NCI-H2196 (cell line): ENCODE results near the gene MAPKAPK5.
"Not testable (repeated sequence)": the region's sequence is repeated elsewhere in the genome, so short reads cannot be mapped to it uniquely, and the experiment has no call there.

Experiments used
- DNase-seq: peaks from one replicate; lab custom pipeline; 2025; ENCODE audit not compliant: unreplicated experiment; lab: John Stamatoyannopoulos, UW

Gene MAPKAPK5

DNA sequence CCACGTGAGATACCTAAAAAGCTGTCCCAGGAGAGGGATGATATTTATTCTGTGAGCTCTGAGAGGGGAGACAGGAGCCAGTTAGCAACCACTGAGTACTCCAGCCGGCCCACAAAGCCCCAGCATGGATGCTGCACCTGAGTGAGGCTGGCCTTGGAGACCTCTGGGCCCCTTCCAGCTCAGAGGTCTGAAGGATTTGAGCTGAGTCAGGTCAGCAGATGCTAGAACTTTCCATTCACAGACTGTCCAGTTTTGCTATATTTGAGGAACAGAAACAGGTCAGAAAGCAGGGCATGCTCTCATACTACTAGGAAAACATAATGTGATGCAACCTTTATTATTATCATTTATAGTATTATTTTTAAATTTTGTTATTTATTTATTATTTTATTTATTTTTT lies 15.0 kb upstream of the MAPKAPK5 start:
- DNase-seq: no peak

DNA sequence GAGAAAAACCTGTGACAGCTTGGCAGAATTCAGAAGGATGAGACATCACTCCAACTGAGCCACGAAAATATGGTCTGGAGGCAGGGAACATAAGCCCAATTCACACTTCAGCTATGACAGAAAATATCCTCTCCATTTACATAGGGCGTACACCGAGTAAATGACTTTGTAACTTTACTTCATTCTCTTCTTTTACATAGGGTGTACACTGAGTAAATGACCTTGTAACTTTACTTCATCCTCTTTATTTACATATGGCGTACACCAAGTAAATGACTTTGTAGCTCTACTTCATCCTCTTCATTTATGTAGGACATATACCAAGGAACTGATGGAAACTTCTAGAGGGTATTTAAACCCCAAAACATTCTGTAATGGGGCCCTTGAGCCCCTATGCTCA lies 14.1 kb upstream of the MAPKAPK5 start:
- no peak for DNase-seq

- DNase-seq: no peak
Observed at GRCh38 chr12:111828338-111828979, 13.6 kb upstream of the MAPKAPK5 start.

- DNase-seq: not testable (repeated sequence)
Observed at GRCh38 chr12:111829635-111830034, 12.4 kb upstream of the MAPKAPK5 start.

DNA sequence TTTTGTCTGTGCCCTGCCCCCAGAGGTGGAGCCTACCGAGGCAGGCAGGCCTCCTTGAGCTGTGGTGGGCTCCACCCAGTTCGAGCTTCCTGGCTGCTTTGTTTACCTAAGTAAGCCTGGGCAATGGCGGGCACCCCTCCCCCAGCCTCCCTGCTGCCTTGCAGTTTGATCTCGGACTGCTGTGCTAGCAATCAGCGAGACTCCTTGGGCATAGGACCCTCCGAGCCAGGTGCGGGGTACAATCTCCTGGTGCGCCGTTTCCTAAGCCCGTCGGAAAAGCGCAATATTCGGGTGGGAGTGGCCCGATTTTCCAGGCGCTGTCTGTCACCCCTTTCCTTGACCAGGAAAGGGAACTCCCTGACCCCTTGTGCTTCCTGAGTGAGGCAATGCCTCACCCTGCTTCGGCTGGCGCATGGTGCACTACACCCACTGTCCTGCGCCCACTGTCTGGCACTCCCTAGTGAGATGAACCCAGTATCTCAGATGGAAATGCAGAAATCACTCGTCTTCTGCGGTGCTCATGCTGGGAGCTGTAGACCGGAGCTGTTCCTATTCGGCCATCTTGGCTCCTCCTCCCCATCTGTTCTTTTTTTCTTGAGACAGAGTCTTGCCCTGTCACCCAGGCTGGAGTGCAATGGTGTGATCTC lies 7.2 kb upstream of the MAPKAPK5 start:
- not testable (repeated sequence) for DNase-seq

- not testable (repeated sequence) for DNase-seq
Observed at GRCh38 chr12:111835531-111836181, 6.4 kb upstream of the MAPKAPK5 start.

GRCh38 chr12:111838353-111838752 lies 3.7 kb upstream of the MAPKAPK5 start:
- DNase-seq: no peak

- DNase-seq: no peak
Observed at GRCh38 chr12:111840807-111841206, 1.2 kb upstream of the MAPKAPK5 start.

DNA sequence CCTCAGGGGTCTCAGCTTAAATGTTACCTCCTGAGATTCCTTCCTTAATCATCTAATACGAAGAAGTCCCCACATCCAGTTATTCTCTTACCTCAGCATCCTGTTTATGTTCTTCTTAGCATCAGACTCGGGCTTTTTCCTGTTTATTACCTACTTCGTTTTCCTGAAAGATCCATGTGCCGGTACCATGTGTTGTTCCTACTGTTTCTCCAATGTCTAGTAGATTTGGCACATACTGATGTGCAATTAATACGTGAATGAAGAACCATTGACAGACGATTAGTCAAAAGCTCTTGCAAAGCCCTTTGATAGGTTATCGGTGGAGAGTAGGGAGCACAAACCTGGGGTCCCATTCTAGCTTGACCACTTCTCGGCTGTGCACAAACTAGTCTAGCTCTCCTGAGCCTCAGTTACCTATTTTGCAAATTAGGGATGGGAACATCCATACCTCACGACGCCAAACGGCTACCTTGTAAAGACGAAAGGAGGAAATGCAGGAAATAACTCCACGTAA lies 735 bp upstream of the MAPKAPK5 start:
- DNase-seq: no peak

DNA sequence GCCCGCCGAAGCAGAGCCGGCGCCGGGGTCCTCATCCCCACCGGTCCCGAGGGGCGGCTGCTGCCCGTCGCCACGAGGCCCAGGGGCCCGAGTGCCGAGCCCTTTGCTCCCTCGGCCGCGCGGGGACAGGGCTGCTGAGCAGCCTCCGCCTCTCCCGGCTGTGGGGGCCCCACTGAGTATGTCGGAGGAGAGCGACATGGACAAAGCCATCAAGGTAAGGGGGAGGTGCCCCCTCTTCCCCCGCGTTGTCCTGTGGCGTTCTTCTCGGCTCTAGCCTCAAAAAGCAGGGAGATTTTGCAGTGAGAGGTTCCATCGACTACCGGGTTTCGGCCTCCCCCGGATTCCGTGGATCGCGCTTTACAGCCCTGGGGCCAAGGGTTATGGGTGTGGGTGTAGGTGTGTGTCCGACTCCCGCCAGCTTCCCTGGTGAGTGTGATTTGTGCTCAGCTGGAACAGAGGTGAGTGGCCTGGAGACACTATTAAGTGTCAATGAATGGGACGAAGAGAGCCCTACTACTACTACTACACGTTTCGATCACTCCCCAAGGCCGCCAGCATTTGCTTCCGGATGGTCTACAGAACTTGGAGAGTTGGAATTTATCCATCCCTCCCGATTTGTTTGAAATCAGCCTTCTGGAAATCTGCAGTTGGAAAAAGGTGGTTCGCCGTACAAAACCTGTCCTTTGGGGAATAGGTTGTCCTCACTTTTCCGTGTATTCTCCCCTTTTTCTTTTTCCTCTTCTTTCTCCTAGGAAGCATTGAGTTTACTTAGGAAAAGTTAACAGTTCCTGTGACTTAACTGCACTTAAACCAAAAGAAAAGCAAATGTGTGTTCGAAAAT lies 748 bp downstream of the MAPKAPK5 start:
- DNase-seq: no peak

DNA sequence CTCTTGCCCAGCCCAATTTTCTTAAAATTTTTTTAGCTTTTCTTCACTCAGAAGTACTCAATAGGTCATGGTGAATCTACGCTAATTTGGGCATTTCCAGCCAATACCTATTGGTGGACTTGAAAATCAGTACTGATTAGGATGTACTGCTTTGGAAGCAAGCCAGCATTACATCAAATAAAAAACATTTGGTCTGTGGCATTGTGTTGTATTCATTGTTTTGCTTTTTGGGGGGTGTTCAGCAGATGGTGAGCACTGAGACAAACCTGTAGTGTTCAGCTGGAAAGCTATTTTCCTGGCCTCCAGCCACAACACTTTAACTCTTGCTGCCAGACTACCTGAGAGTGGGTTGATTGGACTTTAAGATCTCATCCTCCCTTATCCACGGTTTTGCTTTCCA lies 4.0 kb downstream of the MAPKAPK5 start:
- no peak for DNase-seq

GRCh38 chr12:111850526-111850925 lies 8.5 kb downstream of the MAPKAPK5 start:
- DNase-seq: no peak

DNA sequence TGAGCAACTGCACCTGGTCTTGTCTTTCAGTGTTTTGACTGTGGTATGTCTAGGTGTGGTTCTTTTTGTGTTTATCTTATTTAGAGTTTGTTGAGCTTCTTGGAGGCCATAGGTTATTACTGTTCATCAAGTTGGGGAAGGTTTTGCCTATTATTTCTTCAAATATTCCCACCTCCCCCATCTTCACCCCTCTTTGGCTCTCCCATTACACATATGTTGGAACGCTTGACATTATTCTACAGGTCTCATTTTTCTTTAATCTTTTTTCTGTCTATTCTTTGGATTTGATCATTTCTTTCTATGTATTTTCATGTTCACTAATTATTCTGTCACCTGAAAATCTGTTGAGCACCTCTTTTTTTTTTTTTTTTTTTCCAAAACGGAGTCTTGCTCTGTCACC lies 16.2 kb downstream of the MAPKAPK5 start:
- DNase-seq: no peak

- DNase-seq: no peak
Observed at GRCh38 chr12:111858778-111859177, 16.8 kb downstream of the MAPKAPK5 start.

DNA sequence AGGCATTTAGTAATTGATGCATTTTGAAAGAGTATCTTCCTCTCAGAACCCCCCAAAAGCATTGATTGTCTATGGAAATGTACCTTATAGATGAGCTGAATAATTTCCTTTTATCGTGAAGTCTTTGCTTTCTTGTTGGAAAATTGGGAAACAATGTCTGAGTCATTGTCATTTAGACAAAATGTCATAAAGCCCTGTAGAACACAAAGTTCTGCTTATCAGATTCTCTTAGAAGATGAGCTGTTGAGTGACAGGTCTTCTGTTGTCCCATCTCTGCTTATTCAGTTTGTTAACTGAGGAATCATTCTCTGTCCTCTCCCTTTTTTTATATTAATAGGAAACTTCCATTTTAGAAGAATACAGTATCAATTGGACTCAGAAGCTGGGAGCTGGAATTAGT lies 22.9 kb downstream of the MAPKAPK5 start:
- DNase-seq: no peak

DNA sequence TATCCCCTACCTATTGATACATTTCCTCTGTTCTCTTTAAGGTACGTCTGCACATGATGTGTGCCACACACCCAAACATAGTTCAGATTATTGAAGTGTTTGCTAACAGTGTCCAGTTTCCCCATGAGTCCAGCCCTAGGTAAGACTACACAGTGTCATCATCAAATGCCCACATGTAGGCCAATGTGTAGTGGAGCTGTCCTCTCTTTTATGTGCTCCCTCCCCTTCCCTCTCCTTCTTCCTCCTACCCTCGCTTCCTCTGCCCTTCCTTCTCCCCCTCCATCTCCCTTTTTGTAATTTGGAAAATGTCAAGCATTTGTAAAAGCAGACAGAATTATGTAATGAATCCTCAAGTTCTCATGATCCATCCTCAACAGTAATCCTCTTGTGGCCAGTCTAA lies 25.5 kb downstream of the MAPKAPK5 start:
- DNase-seq: no peak

DNA sequence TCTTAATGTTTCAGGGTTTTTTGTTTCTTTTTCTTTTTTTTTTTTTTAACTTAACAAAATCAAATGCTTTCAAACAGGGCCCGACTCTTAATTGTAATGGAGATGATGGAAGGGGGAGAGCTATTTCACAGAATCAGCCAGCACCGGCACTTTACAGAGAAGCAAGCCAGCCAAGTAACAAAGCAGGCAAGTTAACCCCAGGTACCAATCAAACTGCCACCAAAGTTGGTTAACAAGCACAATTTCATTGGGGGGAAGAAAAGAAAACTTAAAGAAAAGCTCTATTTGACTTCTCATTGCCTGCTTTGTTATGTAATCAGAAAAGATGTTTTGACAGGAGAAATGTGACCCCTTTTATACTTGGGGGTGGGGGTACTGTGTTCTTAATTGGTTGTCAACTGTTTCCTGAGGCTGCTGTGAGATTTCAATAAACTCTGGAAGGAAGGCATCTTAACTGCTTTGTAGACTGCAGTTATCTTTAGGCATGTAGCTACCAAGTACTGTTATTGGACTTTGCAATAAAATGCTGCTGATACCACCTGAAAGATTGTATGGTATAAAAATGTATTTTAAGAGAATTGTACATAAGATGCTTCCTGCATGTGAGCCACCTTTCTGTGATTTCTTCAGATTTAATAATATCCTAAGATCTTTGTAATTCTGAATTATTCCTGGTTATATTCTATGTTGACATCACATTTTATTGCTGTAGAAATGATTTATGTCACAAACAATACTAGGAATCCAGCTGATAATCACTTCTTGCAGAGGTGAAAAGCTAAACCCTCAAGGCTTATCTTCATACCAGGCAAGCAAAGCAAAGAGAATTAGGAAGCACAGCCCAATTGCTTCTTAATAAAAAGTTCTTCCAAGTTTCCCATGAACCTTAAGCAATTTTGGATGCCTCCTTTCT lies 26.9 kb downstream of the MAPKAPK5 start:
- DNase-seq: no peak

DNA sequence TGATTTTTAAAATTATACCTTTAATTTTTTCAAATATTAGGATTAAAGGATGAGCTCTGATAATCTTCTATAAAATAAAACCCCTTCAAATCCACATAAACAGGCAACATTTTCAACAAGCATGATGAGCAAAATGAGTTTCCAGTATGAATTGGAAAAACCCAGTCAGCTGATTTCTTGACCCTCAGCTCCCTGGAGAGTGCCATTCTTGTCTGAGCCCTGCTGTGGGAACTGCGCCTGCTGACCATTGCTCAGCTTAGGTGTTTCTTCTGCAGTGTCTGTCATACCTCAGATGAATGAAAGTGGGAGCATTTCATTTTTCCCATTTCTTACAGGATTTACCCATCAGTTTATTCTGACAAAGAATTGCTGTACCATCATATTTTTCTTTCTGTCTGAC lies 27.6 kb downstream of the MAPKAPK5 start:
- DNase-seq: no peak

DNA sequence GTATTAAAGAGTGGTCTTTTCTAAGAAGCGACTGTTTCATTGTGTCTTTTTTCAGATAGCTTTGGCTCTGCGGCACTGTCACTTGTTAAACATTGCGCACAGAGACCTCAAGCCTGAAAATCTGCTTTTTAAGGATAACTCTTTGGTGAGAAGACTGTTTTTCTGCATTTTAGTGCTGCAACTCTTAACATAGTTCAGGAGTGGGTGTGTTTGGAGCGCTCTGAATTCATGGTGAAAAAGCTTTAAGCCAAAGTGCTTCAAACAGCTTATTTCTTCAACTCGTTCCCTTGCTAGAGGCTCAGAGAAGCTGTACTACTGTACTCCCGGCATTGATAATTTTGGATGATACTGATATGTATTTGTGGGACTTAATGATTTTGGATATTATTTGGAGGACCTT lies 28.2 kb downstream of the MAPKAPK5 start:
- DNase-seq: no peak

GRCh38 chr12:111870706-111871105 lies 28.7 kb downstream of the MAPKAPK5 start:
- DNase-seq: no peak
